Subcutaneous abdominal adipose tissue (tissue), 5 donors: Measurements from ENCODE around the gene MS4A6E.
A peak's percentile ranks its signal among the peaks of the same experiment; 100 is the strongest.
"Not testable (repeated sequence)": the region's sequence is repeated elsewhere in the genome, so short reads cannot be mapped to it uniquely, and the experiment has no call there.

Experiments used
- H3K27ac ChIP-seq: one replicate; pipeline ENCODE4 v1.7.0; 2013; ENCODE audit warnings: low read depth, mild to moderate bottlenecking, inconsistent platforms, low read length, moderate library complexity
- H3K27me3 ChIP-seq, 5 donors: one replicate each; pipeline ENCODE4 v1.7.0; 2013; ENCODE audit warnings: low read length in 5 of 5, inconsistent platforms in 1 of 5; ENCODE audit not compliant: control insufficient read depth in 5 of 5, insufficient read depth in 4 of 5
- H3K36me3 ChIP-seq, 5 donors: one replicate each; pipeline ENCODE4 v1.7.0; 2013; ENCODE audit warnings: low read length in 5 of 5; ENCODE audit not compliant: control insufficient read depth in 5 of 5, insufficient read depth in 5 of 5
- H3K4me1 ChIP-seq, 5 donors: one replicate each; pipeline ENCODE4 v1.7.0; 2013; ENCODE audit warnings: low read length in 5 of 5, mild to moderate bottlenecking in 3 of 5, moderate library complexity in 1 of 5; ENCODE audit not compliant: control insufficient read depth in 5 of 5, insufficient read depth in 5 of 5
- H3K4me3 ChIP-seq, 5 donors: one replicate each; pipeline ENCODE4 v1.7.0; 2013; ENCODE audit warnings: low read length in 5 of 5, low read depth in 1 of 5
- H3K9ac ChIP-seq, 5 donors: one replicate each; pipeline ENCODE4 v1.7.0; 2013; ENCODE audit warnings: low read length in 5 of 5, mild to moderate bottlenecking in 4 of 5, moderate library complexity in 3 of 5
- H3K9me3 ChIP-seq, 5 donors: one replicate each; pipeline ENCODE4 v1.7.0; 2013; ENCODE audit warnings: low read length in 5 of 5; ENCODE audit not compliant: control insufficient read depth in 5 of 5
- donor health status: healthy.
- donor health status: healthy.
- donor health status: healthy.
- donor health status: healthy.
- donor health status: healthy.

Gene MS4A6E

DNA sequence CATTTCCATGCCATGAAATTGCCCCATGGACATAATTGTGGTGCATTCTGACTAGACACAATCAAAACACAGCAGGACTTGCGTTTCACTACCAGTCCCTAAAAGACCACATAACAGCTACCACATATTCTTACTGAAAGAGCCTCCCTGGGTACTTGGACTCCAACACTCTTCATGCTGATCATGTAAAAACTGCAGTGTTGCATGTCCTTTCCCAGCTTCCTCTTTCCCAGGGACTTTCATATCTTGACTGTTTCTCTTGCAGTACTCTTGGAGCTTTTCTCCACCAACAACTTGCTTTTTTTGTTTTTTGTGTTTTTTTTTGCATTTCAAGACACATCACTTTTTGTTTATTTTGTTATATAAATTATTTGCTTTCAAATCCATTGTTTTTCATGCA, 22.9 kb downstream of the MS4A6E start:
- H3K9ac ChIP-seq, result no peak overlapping the region

DNA sequence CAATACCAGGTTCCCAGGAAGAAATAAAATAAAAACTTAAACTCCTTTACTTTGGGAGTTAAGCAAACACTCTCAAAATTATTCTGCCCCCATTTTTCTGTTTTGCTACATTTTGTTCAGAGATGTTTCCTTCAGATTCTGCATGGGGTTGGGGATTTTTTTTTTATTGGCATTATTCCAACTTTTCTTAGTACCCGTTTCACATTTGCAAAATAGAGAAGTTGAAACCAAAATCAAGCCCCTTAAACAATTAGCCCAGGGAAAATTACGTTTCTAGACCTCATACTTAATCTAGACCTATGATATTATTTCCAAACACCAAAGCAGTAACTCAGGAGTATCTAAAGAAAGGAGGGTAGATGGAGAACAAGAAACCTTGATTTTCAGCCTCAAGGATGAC, 30.7 kb downstream of the MS4A6E start:
- no peaks in the 10 kb centered on the region for H3K27me3 ChIP-seq
- H3K4me1 ChIP-seq, result no peaks in the 10 kb centered on the region
- no peak overlapping the region for H3K4me3 ChIP-seq
- no peak overlapping the region for H3K27ac ChIP-seq
- no peaks in the 10 kb centered on the region for H3K36me3 ChIP-seq
- H3K9me3 ChIP-seq, result peaks cover 0 to 12% (median 9%) of the 10 kb centered on the region in 5 donors
- no peak overlapping the region for H3K9ac ChIP-seq

More for the DNA sequence above, 22.9 kb downstream of the MS4A6E start:
- Histone ChIP-seq H3K27me3 (no peaks in the 10 kb centered on the region), H3K4me3 (no peak overlapping the region), H3K9me3 (no peaks in the 10 kb centered on the region), H3K4me1 (peaks cover 0 to 3% (median 0%) of the 10 kb centered on the region in 5 donors), H3K36me3 (no peaks in the 10 kb centered on the region), H3K27ac (no peak overlapping the region)

DNA sequence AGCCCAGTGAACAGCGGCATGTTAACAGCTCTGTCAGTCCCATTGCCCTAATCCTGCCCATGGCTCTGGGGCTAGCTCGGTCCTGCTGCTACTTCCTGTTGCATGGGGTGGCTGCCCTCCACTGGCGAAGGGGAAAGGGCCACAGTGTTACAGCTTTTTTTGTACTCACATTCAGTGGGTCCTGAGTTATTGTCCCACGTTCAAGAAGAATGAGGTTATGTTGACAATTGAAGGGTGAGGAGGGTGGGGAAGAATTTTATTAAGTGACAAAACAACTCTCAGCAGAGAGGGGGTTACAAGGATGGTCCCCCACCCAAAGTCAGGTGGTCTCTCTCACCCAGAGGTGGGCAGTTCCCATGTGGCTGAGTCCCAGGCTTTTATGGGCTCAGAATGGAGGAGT, 33.6 kb downstream of the MS4A6E start:
- Histone ChIP-seq H3K9me3 (peaks cover 0 to 12% (median 9%) of the 10 kb centered on the region in 5 donors), H3K36me3 (no peaks in the 10 kb centered on the region), H3K27me3 (no peaks in the 10 kb centered on the region), H3K27ac (no peak overlapping the region), H3K4me1 (peaks cover 0 to 12% (median 4%) of the 10 kb centered on the region in 5 donors), H3K4me3 (peak overlapping the region in 1 of 5 donors; percentile 18), H3K9ac (no peak overlapping the region)

DNA sequence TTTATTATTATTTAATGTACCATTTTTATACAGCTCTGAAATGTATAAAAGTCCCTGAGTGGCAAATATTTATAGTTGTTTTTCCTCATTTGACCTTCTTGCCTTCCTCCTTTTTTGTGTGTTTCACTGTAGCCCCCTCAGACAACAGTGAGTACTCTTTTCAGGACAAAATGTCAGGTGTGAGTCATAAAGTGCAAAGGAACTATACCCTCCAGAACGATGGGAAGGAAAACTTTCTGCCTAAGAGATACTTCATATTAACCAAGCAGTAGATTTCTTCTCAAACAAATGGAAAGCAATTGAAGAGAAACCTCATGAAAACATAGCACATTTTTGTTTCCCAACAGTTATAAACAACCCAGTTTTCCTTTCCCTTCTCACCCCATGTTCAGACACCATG, 35.2 kb downstream of the MS4A6E start:
- Histone ChIP-seq H3K27me3 (no peaks in the 10 kb centered on the region), H3K27ac (no peak overlapping the region), H3K9ac (no peak overlapping the region), H3K4me1 (peaks cover 0 to 12% (median 4%) of the 10 kb centered on the region in 5 donors), H3K4me3 (no peak overlapping the region), H3K9me3 (peaks cover 0 to 12% (median 9%) of the 10 kb centered on the region in 5 donors), H3K36me3 (no peaks in the 10 kb centered on the region)

DNA sequence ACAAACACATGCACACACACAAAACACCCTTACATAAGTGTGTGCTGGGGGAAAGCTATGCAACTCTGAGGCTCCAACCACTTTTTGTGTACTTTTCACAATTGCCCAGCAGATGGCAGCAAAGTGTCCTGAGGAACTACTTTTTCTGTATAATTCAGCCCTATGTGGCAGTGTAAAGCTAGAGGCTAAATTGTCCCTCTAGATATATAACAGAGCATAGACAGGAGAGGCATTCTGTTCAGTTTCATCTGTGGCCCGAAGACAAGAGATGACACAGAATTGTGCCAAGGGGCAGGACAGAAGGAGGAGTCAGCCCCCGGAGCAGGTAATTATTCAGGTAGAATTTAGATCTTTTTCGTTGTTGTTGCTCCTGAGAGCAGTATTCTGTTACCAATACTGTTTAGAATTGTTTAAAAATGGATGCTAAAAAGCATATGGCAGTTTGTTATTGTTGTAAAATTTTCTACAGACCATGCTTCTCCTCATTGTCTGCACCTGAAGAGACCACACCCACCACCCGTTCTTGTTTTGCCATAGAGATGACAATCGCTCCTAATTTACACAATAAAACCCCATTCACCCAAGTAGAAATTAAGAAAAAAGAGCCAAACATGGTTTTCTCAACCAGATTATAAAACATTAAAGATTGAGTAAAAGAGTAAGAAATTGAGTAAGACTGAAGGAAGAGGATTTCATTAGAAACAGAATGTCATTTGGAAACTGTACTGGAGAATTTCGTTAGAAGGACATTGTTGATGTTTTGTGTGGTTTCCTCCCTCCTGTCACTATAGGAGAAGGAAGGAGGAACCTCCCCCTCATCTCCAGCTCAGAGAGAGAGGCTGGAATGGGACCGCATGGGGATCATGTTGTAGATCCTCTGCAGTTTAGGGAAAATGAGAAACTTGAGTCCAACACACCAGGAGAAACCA, 36.8 kb downstream of the MS4A6E start:
- H3K36me3 ChIP-seq, result no peaks in the 10 kb centered on the region
- peaks cover 0 to 12% (median 4%) of the 10 kb centered on the region in 5 donors for H3K4me1 ChIP-seq
- peak overlapping the region in 1 of 5 donors; percentile 44 for H3K9ac ChIP-seq
- H3K4me3 ChIP-seq, result peak overlapping the region; percentile 12 to 51 (median 30)
- peaks cover 0 to 12% (median 9%) of the 10 kb centered on the region in 5 donors for H3K9me3 ChIP-seq
- H3K27ac ChIP-seq, result peak overlapping the region; percentile 61
- no peaks in the 10 kb centered on the region for H3K27me3 ChIP-seq

DNA sequence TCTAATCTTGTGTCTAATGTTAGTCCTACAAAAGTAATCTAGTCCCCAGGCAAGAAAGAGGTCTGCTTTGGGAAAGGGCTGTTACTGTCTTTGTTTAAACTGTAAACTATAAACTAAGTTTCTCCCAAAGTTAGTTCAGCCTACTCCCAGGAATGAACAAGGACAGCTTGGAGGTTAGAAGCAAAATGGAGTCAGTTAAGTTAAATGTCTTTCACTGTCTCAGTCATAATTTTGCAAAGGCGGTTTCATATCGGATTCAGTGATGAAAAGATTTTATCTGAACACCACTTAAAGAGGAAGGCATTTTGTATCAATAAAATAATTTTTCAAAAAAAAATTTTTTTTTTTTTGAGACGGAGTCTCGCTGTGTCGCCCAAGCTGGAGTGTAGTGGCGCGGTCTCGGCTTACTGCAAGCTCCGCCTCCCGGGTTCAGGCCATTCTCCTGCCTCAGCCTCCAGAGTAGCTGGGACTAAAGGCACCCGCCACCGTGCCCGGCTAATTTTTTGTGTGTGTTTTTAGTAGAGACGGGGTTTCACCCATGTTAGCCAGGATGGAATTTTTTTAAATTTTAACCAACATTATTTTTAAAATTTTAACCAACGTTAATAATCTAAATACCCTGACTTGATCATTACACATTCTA, 39.3 kb downstream of the MS4A6E start:
- not testable (repeated sequence) for H3K27ac ChIP-seq, H3K36me3 ChIP-seq, H3K27me3 ChIP-seq, H3K9ac ChIP-seq, H3K4me3 ChIP-seq, H3K9me3 ChIP-seq
- H3K4me1 ChIP-seq, result peaks cover 0 to 12% (median 4%) of the 10 kb centered on the region in 5 donors

DNA sequence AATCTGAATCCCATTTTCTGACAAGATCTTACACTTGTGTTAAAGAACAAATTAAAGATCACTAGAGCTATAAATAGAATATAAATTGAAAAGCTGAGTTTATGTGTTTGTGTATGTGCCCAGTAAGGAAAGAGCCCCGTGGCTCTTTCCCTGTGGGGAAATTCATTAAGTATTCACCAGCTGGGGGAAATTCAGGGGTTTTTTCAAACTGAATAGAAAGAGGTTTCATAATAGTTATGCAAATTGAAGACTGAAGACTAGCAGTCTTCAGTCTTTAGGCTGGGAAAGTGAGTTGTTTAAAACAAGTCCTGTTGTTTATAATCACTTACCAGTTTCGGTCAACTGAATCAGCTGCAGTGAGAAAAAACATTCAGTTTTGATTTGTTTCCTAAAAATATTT, 40.0 kb downstream of the MS4A6E start:
- Histone ChIP-seq H3K27ac (no peak overlapping the region), H3K27me3 (no peaks in the 10 kb centered on the region), H3K9ac (no peak overlapping the region), H3K4me1 (peaks cover 0 to 12% (median 6%) of the 10 kb centered on the region in 5 donors), H3K9me3 (no peaks in the 10 kb centered on the region), H3K36me3 (no peaks in the 10 kb centered on the region), H3K4me3 (no peak overlapping the region)

DNA sequence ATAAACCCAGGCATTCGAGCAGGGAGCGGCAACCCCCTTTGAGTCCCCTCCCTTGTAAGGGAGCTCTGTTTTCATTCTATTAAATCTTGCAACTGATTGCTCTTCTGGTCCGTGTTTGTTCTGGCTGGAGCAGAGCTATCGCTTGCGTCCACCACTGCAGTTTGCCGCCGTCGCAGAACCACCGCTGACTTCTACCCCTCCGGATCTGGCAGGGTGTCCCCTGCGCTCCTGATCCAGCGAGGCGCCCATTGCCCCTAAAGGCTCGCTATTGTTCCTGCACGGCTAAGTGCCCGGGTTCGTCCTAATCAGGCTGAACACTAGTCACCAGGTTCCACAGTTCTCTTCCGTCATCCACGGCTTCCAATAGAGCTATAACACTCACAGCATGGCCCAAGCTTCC, 40.8 kb downstream of the MS4A6E start:
- no peaks in the 10 kb centered on the region for H3K27me3 ChIP-seq
- H3K4me1 ChIP-seq, result peaks cover 0 to 12% (median 7%) of the 10 kb centered on the region in 5 donors
- H3K36me3 ChIP-seq, result no peaks in the 10 kb centered on the region
- no peaks in the 10 kb centered on the region for H3K9me3 ChIP-seq
- no peak overlapping the region for H3K4me3 ChIP-seq
- H3K27ac ChIP-seq, result no peak overlapping the region
- no peak overlapping the region for H3K9ac ChIP-seq

DNA sequence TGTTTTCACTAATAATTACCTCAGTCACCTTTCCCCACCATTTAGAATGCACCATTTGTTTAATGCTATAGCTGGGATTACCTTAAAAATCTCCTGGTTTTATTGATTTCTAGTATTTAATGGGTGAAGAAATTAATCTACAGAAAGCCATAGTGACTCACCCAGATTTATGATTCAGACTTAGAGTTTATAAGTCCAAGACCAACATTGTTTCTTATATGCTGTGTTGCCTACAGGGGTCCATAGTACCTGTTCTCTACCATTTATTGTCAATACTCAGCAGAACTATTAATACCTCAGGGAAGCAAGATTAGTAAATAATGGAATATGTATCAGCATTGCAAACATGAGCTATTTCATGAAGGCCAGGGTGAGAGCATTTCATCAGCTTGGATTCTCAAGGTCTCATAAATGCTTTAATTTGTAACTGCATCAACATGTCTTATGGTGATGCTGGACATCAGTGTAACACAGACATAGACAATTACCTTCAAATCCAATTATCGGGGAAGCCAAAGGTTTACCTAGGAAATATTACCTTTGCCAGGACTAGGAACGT, 43.3 kb downstream of the MS4A6E start:
- H3K27me3 ChIP-seq, result no peaks in the 10 kb centered on the region
- H3K4me3 ChIP-seq, result no peak overlapping the region
- no peaks in the 10 kb centered on the region for H3K9me3 ChIP-seq
- no peak overlapping the region for H3K27ac ChIP-seq
- H3K9ac ChIP-seq, result no peak overlapping the region
- peaks cover 0 to 3% (median 0%) of the 10 kb centered on the region in 5 donors for H3K4me1 ChIP-seq
- no peaks in the 10 kb centered on the region for H3K36me3 ChIP-seq

DNA sequence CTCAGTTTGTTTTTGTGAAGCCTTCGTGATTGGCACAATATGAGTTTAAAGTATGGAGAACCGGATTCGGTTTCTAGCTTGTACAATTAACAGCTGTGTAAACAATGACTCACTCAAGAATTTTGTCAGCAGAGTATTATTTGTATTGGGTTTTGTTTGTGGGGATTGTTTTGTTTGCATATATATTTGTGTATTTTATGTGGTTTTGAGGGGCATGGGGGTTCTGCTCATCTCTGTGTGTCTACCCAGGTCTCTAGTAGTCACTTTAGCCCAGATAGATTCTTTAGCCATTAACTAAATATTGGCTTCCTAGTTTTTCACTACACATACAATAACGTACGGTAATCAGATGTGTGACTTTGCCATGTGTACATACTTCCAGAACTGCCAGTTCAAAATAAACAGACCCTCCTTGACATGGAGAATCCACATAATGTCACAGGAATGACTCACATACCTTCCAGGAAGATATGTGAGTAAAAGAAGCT, 43.8 kb downstream of the MS4A6E start:
- H3K27ac ChIP-seq, result no peak overlapping the region
- no peaks in the 10 kb centered on the region for H3K27me3 ChIP-seq
- H3K9ac ChIP-seq, result no peak overlapping the region
- no peaks in the 10 kb centered on the region for H3K36me3 ChIP-seq
- no peaks in the 10 kb centered on the region for H3K9me3 ChIP-seq
- H3K4me1 ChIP-seq, result peaks cover 0 to 3% (median 0%) of the 10 kb centered on the region in 5 donors
- H3K4me3 ChIP-seq, result no peak overlapping the region
